HEK293 (cell line): Measurements from ENCODE around the gene MYL10.

Source experiments
- CTCF ChIA-PET: fragments of 350-600 bp; formaldehyde crosslinking; extraction: SDS; loops from one replicate; lab custom pipeline; 2021; ENCODE audit warnings: antibody characterized with exemption; lab: Yijun Ruan, JAX
- POLR2A ChIA-PET: fragments of 300-600 bp; formaldehyde crosslinking; extraction: SDS; loops from one replicate; lab custom pipeline; 2020; ENCODE audit warnings: antibody characterized with exemption, inconsistent platforms; lab: Yijun Ruan, JAX
- H3K27ac ChIP-seq: fragments of 200-500 bp; sonication (Bioruptor generic); 2 replicates; pipeline ENCODE4 v1.5.1; 2014; ENCODE audit warnings: low read depth, low read length, control low read depth, inconsistent platforms; ENCODE audit errors: extremely low read depth
- H3K36me3 ChIP-seq, 2 experiments: fragments of 200-500 bp in 1 of 2; sonication (Bioruptor generic) in 1 of 2; 1 replicate in 1 of 2; 2 replicates in 1 of 2; pipeline ENCODE4 v1.5.1; 2014 to 2017; ENCODE audit warnings: inconsistent platforms in 2 of 2, low read length in 2 of 2; ENCODE audit not compliant: control insufficient read depth in 2 of 2, insufficient read depth in 1 of 2
- H3K4me1 ChIP-seq: fragments of 200-500 bp; sonication (Bioruptor generic); 2 replicates; pipeline ENCODE4 v1.5.1; 2014; ENCODE audit warnings: mild to moderate bottlenecking, low read length, inconsistent platforms; ENCODE audit not compliant: control insufficient read depth, insufficient read depth
- H3K4me3 ChIP-seq: 2 replicates; pipeline ENCODE4 v1.5.1; 2011; ENCODE audit warnings: low read depth, mild to moderate bottlenecking, control low read depth, low read length, moderate library complexity
- H3K9me3 ChIP-seq: fragments of 200-500 bp; sonication (Bioruptor generic); 2 replicates; pipeline ENCODE4 v1.5.1; 2014; ENCODE audit warnings: low read depth, low read length, inconsistent platforms; ENCODE audit not compliant: control insufficient read depth, insufficient read depth
- EGR2 ChIP-seq: fragments of 450-650 bp; formaldehyde crosslinking; IDR thresholded peaks from 2 replicates; pipeline ENCODE4 v1.5.1; 2016; ENCODE audit warnings: low read depth, missing biosample characterization, missing genetic modification characterization
- FEZF1 ChIP-seq: fragments of 450-650 bp; formaldehyde crosslinking; IDR thresholded peaks from 2 replicates; pipeline ENCODE4 v1.5.1; 2016; ENCODE audit warnings: missing biosample characterization, missing genetic modification characterization
- GLIS1 ChIP-seq: fragments of 450-650 bp; formaldehyde crosslinking; IDR thresholded peaks from 2 replicates; pipeline ENCODE4 v1.5.1; 2016; ENCODE audit warnings: missing biosample characterization, missing genetic modification characterization
- KLF10 ChIP-seq: fragments of 450-650 bp; IDR thresholded peaks from 2 replicates; pipeline ENCODE4 v1.5.1; 2018; ENCODE audit warnings: missing biosample characterization, mild to moderate bottlenecking, missing genetic modification characterization
- KLF16 ChIP-seq: fragments of 450-650 bp; formaldehyde crosslinking; IDR thresholded peaks from 2 replicates; pipeline ENCODE4 v1.5.1; 2017; ENCODE audit warnings: missing biosample characterization, missing genetic modification characterization
- OVOL3 ChIP-seq: fragments of 450-650 bp; formaldehyde crosslinking; IDR thresholded peaks from 2 replicates; pipeline ENCODE4 v1.5.1; 2016; ENCODE audit warnings: missing biosample characterization, missing genetic modification characterization
- PRDM4 ChIP-seq: fragments of 450-650 bp; formaldehyde crosslinking; IDR thresholded peaks from 2 replicates; pipeline ENCODE4 v1.5.1; 2017; ENCODE audit warnings: missing biosample characterization, missing genetic modification characterization
- SP2 ChIP-seq: fragments of 450-650 bp; formaldehyde crosslinking; IDR thresholded peaks from 2 replicates; pipeline ENCODE4 v1.5.1; 2016; ENCODE audit warnings: missing biosample characterization, missing genetic modification characterization
- WT1 ChIP-seq: fragments of 450-650 bp; formaldehyde crosslinking; IDR thresholded peaks from 2 replicates; pipeline ENCODE4 v1.5.1; 2016; ENCODE audit warnings: missing biosample characterization, missing genetic modification characterization
- YY2 ChIP-seq: fragments of 450-650 bp; formaldehyde crosslinking; IDR thresholded peaks from 2 replicates; pipeline ENCODE4 v1.5.1; 2016; ENCODE audit warnings: missing biosample characterization, missing genetic modification characterization
- ZBTB10 ChIP-seq: fragments of 450-650 bp; formaldehyde crosslinking; IDR thresholded peaks from 2 replicates; pipeline ENCODE4 v1.5.1; 2016; ENCODE audit warnings: missing biosample characterization, missing genetic modification characterization
- ZEB2 ChIP-seq: fragments of 450-650 bp; formaldehyde crosslinking; IDR thresholded peaks from 2 replicates; pipeline ENCODE4 v1.5.1; 2016; ENCODE audit warnings: missing biosample characterization, missing genetic modification characterization
- ZIC2 ChIP-seq: fragments of 450-650 bp; formaldehyde crosslinking; IDR thresholded peaks from 2 replicates; pipeline ENCODE4 v1.5.1; 2016; ENCODE audit warnings: missing biosample characterization, missing genetic modification characterization
- ZNF148 ChIP-seq: fragments of 450-650 bp; formaldehyde crosslinking; IDR thresholded peaks from 2 replicates; pipeline ENCODE4 v1.5.0; 2017; ENCODE audit warnings: missing biosample characterization, missing genetic modification characterization, borderline replicate concordance
- ZNF157 ChIP-seq: fragments of 450-650 bp; formaldehyde crosslinking; IDR thresholded peaks from 2 replicates; pipeline ENCODE4 v1.5.1; 2016; ENCODE audit warnings: missing biosample characterization, missing genetic modification characterization
- ZNF169 ChIP-seq: fragments of 450-650 bp; formaldehyde crosslinking; IDR thresholded peaks from 2 replicates; pipeline ENCODE4 v1.5.1; 2016; ENCODE audit warnings: missing biosample characterization, missing genetic modification characterization
- ZNF19 ChIP-seq: fragments of 450-650 bp; formaldehyde crosslinking; IDR thresholded peaks from 2 replicates; pipeline ENCODE4; 2016; ENCODE audit warnings: missing biosample characterization, missing genetic modification characterization, low read depth
- ZNF223 ChIP-seq: fragments of 450-650 bp; formaldehyde crosslinking; IDR thresholded peaks from 2 replicates; pipeline ENCODE4 v1.5.1; 2016; ENCODE audit warnings: missing biosample characterization, missing genetic modification characterization
- ZNF398 ChIP-seq: fragments of 450-650 bp; formaldehyde crosslinking; IDR thresholded peaks from 2 replicates; pipeline ENCODE4 v1.5.1; 2017; ENCODE audit warnings: missing biosample characterization, missing genetic modification characterization
- ZNF521 ChIP-seq: fragments of 450-650 bp; formaldehyde crosslinking; IDR thresholded peaks from 2 replicates; pipeline ENCODE4 v1.5.1; 2017; ENCODE audit warnings: missing biosample characterization, mild to moderate bottlenecking, missing genetic modification characterization
- ZNF549 ChIP-seq: fragments of 450-650 bp; IDR thresholded peaks from 2 replicates; pipeline ENCODE4 v1.5.1; 2018; ENCODE audit warnings: missing biosample characterization, missing genetic modification characterization, mild to moderate bottlenecking, inconsistent platforms, moderate library complexity
- ZNF561 ChIP-seq: fragments of 450-650 bp; IDR thresholded peaks from 2 replicates; pipeline ENCODE4 v1.5.1; 2018; ENCODE audit warnings: missing biosample characterization, missing genetic modification characterization, borderline replicate concordance
- ZNF596 ChIP-seq: fragments of 450-650 bp; IDR thresholded peaks from 2 replicates; pipeline ENCODE4 v1.5.0; 2018; ENCODE audit warnings: missing biosample characterization, mild to moderate bottlenecking, missing genetic modification characterization, moderate library complexity
- ZNF600 ChIP-seq: fragments of 450-650 bp; formaldehyde crosslinking; IDR thresholded peaks from 2 replicates; pipeline ENCODE4 v1.5.1; 2016; ENCODE audit warnings: missing biosample characterization, missing genetic modification characterization
- ZNF621 ChIP-seq: fragments of 450-650 bp; formaldehyde crosslinking; IDR thresholded peaks from 2 replicates; pipeline ENCODE4 v1.5.1; 2017; ENCODE audit warnings: missing biosample characterization, missing genetic modification characterization
- ZNF623 ChIP-seq: fragments of 450-650 bp; formaldehyde crosslinking; IDR thresholded peaks from 2 replicates; pipeline ENCODE4 v1.5.1; 2016; ENCODE audit warnings: missing biosample characterization, missing genetic modification characterization
- ZNF629 ChIP-seq: fragments of 450-650 bp; formaldehyde crosslinking; IDR thresholded peaks from 2 replicates; pipeline ENCODE4 v1.5.1; 2017; ENCODE audit warnings: missing biosample characterization, missing genetic modification characterization
- ZNF645 ChIP-seq: fragments of 450-650 bp; formaldehyde crosslinking; IDR thresholded peaks from 2 replicates; pipeline ENCODE4; 2016; ENCODE audit warnings: missing biosample characterization, missing genetic modification characterization
- ZNF707 ChIP-seq: fragments of 450-650 bp; formaldehyde crosslinking; IDR thresholded peaks from 2 replicates; pipeline ENCODE4 v1.5.1; 2016; ENCODE audit warnings: missing biosample characterization, missing genetic modification characterization

The MYL10 gene

GRCh38 chr7:101677797-101678479, 48.8 kb upstream of the MYL10 start:
- CTCF ChIA-PET, result interaction anchor here (0.6 to 1.7 kb wide), 2 partner anchors 75 to 1951 kb away, joined by 4 read pairs; no protein-coding TSS in a partner anchor
- no peak overlapping the region for H3K27ac ChIP-seq
- no peak for TF ChIP-seq ZNF707 (tag by site-specific recombination)
- no peak for TF ChIP-seq ZNF157 (tag by site-specific recombination)
- TF ChIP-seq ZNF521 (tag by site-specific recombination), result no peak
- peak; percentile 14; the same call in 1 of the 2 replicates for TF ChIP-seq ZIC2 (tag by site-specific recombination)
- no peak for TF ChIP-seq ZNF596
- no peak for TF ChIP-seq WT1 (tag by site-specific recombination)
- TF ChIP-seq ZNF148 (tag by site-specific recombination), result no peak
- TF ChIP-seq GLIS1 (tag by site-specific recombination), result peak; percentile 53
- TF ChIP-seq ZBTB10, result no peak
- no peak for TF ChIP-seq KLF16 (tag by site-specific recombination)
- 0 out of 2 replicates have a peak, but pooled peaks have one; percentile 39 for TF ChIP-seq ZNF600 (tag by site-specific recombination)
- no peak for TF ChIP-seq ZNF645 (tag by site-specific recombination)
- no peak for TF ChIP-seq ZNF223 (tag by site-specific recombination)
- TF ChIP-seq SP2 (tag by site-specific recombination), result no peak
- TF ChIP-seq ZEB2 (tag by site-specific recombination), result no peak
- TF ChIP-seq ZNF629 (tag by site-specific recombination), result 0 out of 2 replicates have a peak, but pooled peaks have one; percentile 13
- TF ChIP-seq PRDM4 (tag by site-specific recombination), result no peak
- TF ChIP-seq ZNF398 (tag by site-specific recombination), result no peak
- TF ChIP-seq ZNF549 (tag by site-specific recombination), result no peak
- TF ChIP-seq KLF10 (tag by site-specific recombination), result no peak
- TF ChIP-seq ZNF561 (tag by site-specific recombination), result no peak
- TF ChIP-seq ZNF169 (tag by site-specific recombination), result no peak
- no peak for TF ChIP-seq FEZF1
- TF ChIP-seq YY2 (tag by site-specific recombination), result no peak
- TF ChIP-seq ZNF621, result no peak
- no peak for TF ChIP-seq EGR2 (tag by site-specific recombination)
- no peak for TF ChIP-seq ZNF19 (tag by site-specific recombination)
- TF ChIP-seq ZNF623, result no peak
- TF ChIP-seq OVOL3, result no peak

More at GRCh38 chr7:101677797-101678479, 48.8 kb upstream of the MYL10 start:
- Histone ChIP-seq H3K4me3 (no peak overlapping the region), H3K36me3 (no peaks in the 10 kb centered on the region), H3K4me1 (no peaks in the 10 kb centered on the region), H3K9me3 (no peaks in the 10 kb centered on the region)
- POLR2A ChIA-PET, result no interaction called here
